CD1c-positive myeloid dendritic cell (primary cell): ENCODE data around the gene UCP3.

ENCODE experiments used
- DNase-seq: peaks from one replicate; pipeline ENCODE4 v3.0.0-alpha.2; 2016; ENCODE audit errors: extremely low spot score

The UCP3 gene

DNA sequence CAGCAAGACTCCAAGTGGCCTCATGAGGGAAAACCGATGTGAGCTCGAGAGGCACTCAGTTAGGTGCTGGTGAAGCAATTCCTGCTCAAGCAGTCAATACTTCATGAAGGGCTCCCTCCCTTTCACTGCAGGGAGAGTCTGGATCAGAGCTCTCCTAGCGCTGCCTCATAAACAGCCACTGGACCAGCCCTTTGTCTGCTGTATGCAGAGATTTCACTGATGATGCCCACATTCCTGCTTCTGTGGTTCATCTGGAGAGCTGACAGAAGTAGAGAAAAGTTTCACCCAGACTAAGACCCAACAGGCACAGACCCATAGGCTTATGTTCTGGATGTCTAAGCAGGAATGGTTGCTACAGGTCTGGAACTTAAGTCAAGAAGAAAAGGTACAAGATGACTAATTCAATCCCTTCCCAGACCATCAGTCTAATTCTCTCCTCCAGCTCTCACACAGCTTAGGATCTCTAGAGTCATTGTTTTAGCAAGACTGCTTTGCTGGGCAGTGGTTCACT lies 30.3 kb downstream of the UCP3 start:
- DNase-seq = no peak

DNA sequence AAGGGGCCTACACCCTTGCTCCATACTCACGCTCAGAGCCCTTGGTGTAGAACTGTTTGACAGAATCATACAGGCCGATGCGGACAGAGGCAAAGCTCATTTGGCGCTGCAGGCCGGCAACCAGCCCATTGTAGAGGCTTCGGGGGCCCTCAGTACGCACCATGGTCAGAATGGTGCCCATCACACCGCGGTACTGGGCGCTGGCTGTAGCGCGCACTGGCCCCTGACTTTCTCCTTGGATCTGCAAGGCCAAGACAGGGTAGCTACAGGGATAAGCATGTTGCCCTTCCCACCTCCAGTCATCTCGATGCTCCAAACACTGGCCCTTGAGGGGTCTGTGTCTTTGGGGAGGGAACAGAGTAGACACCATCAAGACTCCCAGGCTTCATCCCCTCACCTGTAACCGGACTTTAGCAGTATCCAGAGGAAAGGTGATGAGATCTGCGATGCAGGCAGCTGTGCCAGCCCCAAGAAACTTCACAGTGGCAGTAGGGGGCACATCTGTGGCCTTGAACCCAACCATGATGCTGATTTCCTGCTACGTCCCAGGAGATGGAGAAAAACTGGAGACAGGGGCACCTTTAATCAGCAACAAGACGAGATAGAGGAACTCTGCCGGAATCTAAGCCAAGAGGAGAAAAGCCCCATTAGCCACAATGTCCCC lies 30.9 kb downstream of the UCP3 start:
- DNase-seq = no peak

DNA sequence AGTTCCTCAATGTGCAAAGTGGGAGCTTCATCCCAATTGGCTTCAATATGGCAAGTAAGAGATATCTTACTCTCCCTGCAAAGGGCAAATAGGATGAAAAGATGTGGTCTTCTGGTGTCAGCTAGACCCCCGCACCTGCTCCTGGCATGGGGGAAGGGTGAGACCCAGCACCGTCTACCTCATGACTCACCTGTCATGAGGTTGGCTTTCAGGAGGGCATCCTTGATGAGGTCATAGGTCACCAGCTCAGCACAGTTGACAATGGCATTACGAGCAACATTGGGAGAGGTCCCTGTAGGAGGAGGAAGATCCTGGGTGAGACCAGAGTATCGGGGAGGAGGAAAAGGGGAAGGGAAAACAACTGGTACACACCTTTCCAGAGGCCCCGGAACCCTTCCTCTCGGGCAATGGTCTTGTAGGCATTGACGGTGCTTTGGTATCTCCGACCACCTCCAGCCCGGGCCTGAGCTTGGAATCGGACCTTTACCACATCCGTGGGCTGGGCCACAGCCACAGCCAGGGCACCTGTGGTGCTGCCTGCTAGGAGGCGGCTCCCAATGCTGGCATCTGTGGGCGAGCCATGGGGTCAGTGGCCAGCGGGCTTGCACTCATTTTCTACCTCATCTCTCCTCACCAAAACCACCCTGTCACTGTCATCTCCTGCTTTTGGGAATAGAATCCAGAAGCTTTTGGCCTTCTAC lies 32.3 kb downstream of the UCP3 start:
- no peak for DNase-seq

DNA sequence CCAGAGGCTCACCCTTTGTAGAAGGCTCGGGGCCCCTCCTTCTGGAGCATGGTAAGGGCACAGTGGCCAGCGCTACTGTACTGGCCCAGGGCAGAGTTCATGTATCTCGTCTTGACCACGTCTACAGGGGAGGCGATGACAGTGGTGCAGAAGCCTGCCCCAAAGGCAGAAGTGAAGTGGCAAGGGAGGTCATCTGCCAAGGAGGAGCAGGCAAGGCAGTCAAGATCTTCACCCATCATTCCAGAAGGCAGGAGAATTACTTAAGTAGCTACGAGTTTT lies 33.5 kb downstream of the UCP3 start:
- no peak for DNase-seq

DNA sequence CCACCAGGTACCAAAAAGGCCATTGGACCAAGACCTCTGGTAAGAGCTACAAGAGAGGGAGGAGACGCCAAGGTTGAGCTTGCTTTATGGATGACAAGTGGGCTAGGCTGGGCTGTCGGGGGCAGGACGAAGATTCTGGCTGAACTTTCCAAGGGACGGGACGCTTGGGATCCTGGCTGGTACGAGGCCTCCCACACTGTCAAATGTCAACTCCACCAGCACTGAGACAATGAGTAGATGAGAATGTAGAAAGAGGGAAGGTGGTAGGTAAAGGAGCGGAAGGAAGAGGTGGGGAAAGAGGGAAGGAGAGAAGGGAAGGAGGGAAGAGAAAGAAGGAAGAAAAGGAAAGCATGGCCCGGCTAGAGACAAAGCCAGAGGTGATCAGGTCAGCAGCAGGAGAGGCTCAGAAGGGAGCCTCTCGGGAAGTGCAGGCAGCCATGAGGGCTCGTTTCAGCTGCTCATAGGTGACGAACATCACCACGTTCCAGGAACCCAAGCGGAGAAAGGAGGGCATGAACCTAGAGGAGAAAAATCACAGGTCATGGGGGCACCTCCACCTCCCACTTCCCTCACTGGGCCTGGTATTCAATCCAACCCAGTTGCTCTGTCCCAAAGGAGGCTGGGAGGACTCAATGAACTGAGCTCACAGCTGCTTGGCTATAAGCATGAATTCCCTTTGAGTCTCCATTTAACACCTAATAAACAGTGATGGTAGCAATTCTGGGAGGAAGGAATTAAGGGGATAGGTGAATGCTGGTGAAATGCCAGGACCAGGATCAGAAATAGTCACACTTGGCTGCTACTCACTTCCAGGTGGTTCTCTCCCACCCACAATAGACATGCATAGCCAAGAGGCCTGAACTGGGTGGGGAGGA lies 34.0 kb downstream of the UCP3 start:
- DNase-seq = no peak

DNA sequence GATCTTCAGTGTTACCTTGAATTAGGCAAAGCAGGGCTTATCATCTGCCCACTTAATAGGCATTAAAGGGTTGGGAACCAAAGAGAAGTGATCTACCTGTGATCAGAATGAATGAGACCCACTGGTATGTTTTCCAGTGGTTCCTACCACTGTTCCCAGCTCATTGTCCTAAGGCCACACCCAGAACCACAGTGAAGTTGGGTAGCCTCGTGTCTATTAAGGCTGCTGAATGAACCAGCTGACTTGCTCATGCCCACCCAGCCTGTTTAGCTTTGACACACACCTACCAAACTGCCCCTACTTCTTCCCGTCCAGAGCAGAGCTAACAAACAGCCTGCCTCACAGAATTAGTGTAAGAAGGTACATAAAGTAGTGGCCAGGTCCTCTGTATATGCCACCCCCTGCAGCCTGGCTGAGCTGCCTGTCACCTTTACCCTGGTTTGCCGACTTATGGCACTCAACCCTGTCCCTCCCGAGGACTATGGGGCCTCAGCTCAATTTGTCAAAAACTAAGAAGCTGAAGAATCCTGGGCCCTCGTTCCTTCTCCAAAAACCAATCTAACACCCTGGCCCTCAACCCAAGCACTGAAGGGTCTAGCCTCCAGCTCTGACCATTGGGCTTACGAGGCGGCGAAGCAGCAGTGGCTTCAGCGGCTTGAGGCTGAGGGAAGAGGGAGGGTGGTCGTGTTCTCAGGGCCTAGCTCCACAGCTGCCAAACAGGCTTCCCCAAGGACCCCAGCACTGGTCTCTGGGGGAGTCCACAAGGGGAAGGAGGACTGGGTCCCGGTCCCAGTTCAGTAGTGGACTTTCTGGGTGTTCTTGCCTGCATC lies 36.0 kb downstream of the UCP3 start:
- no peak for DNase-seq

DNA sequence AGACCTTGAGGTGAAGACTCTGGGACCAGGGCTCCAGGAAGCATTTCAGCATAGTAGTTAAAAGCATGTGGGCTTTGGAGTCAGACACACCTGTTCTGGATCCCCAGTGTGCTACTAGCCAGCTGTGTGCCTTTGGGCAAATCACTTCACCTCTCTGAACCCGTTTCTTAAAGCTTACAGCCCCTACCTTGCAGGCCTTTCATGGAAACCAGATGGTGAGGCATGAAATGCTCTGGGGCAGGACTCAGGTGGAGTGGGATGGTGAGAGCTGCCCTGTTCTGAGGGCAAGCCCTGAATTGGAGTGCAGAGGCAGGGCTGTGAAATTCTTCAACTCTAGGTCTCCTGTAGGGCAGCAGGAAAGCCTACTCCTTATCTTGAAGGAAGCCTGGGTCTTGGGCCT lies 36.7 kb downstream of the UCP3 start:
- DNase-seq = no peak

DNA sequence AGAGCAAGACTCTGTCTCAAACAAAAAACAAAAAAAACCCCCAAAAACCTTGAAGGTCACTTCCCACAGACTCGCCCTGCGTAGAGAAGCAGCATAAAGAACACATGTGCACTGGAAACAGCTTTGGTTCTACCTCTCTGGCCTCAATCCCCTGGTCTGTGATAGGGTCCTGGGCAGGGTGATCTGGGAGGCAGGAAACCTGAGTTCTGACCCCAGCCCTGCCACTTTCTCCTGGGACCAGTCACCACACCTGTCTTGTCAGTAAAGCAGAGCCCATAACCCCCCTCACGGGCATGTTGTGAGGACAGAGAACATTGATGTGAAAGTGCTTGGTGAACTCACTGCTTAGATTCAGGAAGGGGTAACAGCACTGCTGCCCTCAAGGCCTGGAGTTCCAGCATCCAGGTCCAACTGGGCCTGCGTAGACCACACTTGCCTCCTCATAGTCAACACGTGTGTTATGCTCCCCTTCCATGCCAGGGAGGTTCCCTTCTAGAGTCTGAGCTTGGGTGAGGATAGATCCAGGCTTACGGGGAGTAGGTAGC lies 37.6 kb downstream of the UCP3 start:
- DNase-seq = no peak

DNA sequence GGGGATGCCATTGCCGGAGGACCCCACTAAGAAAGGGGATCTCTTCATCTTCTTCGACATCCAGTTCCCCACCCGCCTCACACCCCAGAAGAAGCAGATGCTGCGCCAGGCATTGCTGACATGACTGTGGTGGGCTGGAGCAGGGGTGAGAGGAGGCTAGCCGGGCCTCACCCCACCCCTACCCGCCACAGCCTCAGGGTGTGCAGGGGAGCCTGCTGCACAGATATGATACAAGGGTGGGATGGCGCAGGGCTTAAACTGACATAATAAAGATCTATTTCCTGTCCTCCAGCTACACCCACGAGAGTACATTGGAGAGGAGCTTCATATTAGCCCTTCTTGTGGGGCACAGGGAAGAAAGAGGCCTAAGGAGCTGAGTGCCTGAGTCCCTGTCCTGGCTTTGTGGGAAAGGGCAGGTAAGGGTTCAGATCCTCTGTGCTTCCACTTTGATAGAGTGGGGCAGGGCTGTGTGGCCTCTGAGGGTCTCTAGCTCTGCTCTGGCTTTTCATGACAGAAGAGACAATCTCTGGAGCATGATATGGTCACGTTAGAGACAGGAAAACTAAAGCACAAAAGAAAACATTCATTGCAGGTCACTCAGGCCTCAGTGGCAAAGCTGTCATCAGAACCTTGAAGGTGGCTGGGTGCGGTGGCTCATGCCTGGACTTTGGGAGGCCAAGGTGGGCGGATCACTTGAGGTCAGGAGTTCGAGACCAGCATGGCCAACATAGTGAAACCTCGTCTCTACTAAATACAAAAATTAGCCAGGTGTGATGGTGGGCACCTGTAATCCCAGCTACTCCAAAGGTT lies 38.7 kb downstream of the UCP3 start:
- DNase-seq = no peak

DNA sequence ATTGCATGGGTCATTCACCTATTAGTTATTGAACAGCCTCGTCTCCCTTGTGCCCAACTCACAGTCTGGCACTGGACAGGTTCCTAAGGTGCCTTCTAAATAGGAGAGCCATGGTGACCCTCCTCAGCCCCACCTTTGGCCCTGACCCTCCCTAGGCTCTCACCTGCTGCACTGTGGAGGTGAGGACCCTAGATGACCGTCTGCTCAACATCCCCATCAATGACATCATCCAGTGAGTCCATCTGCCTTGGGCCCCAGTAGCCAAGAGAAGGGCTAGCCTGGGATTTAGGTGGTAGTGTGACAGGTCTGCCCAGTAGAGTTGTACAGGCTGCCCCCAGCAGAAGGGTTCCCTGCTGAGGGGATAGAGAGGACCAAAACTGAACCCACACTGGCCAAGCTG lies 39.8 kb downstream of the UCP3 start:
- no peak for DNase-seq

DNA sequence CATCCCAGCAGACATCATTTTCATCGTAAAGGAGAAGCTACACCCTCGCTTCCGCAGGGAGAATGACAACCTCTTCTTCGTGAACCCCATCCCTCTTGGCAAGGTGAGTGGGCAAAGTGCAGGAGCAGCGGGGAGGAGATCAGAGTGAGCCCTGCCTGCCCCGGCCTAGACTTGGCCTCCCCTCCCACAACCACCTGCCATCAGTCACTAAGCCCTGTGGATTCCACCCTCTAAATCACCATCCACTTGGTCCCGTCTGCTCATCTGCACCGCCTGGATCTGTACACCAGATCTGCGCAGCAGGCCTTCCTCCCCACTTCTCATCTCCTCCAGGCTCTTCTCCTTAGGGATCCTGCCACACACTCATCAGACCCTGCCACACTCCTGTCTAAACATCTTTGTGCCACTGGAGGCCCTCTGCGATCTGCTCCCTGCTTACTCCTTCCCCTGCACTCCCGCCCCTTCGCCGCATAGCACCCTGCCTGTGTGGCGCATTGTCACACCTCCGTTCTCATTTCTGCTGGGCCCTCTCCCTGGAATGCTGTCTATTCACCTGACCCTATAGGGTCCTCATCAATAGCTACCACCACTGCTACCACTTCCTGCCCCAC lies 40.4 kb downstream of the UCP3 start:
- DNase-seq = no peak

DNA sequence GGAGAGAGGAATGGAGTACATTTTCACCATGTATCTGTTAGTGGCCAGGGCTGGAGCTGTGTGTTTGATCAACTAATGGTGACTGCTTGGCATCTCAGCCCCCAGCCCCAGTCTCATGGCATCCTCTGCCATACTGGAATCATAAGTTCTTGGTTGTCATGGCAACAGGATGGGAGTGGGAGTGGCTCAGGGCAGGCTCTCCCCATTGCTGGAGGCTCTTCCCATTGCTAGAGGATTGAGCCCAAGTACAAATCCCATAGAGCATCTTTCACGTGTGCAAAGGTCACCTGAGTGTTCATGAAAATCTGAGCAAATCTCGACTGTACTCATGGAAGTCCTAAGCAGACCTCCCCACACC lies 43.1 kb downstream of the UCP3 start:
- no peak for DNase-seq

DNA sequence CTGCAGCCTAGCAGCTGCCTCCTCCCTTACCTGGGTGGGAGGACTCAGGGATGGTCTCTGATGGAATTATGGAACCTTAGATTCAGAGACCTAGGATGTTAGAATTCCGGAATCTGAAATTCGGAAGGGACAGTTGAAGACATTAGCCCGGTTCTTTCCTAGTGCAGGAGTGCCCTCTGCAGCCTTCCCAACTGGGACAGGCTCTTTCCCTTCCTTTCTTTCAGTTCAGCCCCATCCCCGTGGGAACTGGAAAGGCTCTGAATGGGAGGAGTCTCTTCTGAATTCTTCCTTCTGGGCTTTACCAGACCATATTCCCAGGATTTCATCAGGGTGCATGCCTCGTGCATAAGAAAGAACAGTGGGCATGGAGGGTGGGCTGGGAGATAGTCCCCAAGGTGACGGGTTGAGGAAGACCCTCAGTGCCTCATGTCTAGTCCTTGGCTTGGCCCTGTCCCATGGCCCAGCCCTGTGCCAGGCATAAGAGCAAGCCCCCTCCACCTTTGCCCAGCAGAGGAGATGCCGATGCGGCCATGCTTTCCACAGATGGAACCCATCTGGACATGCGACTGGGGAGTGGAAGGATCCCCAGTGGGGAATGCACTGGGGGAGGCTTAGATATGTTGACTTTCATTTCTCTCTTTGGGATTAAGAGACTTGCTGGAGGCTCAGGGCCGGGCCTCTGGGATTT lies 43.7 kb downstream of the UCP3 start:
- DNase-seq = no peak

DNA sequence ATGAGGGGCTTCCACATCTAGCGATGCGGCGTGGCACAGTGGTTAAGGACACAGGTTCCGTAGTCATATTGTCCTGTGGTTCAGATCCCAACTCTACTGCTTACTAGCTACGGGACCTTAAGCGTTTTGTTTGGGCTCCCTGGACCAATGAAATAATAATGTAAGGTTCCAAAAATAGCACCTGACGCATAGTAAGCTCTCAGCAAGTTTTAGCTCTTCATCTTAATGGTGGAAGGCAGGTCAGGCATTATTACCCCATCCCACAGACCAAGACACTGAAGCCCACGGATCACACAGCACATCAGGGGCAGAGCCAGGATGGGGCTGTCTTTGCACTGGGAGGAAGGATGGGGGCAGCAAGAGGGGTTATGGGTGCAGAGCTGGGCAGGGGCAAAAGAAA lies 45.0 kb downstream of the UCP3 start:
- DNase-seq = no peak

DNA sequence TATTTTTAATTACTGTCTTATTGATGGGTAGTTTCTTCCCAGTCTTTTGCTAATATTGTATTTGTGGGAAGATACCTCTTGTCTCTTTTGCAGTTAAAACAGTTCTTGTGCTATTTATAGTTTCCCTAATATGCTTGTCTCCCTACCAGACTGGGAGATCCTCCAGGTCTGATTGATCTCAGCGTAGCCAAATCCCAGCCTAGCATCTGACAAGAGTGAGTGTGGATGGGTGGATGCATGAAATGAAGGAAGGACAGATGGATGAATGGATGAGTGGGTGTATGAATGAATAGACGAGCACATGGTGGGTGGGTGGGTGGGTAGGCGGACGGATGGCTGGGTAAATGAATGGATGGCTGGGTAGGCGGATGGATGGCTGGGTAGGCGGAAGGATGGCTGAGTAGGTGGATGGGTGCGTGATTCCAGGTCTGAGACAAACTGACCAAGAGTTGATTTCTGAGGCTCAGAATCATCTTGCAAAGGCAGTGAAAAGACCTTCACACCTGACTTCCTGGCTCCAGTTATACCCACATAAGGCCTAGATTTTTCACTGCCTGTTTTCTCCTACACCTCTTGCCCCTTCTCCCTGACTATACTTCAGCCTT lies 46.7 kb downstream of the UCP3 start:
- no peak for DNase-seq

DNA sequence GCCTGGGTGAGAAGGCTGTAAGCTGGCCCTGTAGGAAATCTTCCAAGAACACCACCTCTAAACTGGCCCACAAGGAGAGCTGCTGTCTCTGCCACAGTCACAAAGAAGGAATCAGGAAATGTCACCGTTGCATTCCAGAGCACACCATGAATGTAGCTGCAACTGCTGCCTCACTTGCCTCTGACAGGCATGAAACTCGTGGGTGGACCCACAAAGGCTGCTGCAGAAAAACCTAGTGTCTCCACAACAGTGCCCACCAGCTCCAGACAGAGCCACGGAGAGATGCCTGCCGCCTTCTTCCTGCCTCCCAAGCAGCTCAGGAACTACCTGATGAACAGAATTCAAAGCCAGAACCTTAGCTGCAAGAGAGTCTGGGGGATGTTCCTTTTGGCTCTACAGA lies 47.6 kb downstream of the UCP3 start:
- no peak for DNase-seq

DNA sequence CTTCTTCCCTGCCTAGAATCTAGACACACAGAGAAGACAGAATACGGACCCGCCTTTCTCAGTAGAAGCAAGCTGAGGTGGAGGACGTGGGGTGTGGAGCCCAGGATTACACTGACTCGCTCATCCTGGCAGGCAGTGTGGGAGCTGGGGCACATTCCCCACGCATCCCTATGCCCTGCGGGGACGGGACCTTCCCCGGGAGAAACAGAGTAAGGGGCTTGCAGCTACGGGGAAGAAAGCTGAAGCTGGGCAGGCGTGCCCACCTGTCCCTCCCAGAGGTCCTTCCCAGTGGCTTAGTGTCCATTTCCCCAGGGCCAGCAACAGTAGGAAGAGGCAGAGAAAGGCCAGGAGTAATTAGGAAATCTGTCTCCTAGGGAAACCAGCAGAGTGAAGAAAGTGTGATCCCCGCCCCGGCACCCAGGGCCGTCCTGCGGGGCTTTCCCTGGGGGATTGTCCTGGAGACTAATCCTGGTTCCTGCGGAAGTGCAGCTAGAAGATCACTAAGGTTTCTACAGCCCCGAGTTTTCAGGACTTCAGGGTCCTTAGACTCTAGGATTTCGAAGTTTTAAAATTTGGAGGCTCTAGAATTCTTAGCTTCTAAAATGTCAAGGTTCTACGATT lies 50.3 kb downstream of the UCP3 start:
- no peak for DNase-seq

DNA sequence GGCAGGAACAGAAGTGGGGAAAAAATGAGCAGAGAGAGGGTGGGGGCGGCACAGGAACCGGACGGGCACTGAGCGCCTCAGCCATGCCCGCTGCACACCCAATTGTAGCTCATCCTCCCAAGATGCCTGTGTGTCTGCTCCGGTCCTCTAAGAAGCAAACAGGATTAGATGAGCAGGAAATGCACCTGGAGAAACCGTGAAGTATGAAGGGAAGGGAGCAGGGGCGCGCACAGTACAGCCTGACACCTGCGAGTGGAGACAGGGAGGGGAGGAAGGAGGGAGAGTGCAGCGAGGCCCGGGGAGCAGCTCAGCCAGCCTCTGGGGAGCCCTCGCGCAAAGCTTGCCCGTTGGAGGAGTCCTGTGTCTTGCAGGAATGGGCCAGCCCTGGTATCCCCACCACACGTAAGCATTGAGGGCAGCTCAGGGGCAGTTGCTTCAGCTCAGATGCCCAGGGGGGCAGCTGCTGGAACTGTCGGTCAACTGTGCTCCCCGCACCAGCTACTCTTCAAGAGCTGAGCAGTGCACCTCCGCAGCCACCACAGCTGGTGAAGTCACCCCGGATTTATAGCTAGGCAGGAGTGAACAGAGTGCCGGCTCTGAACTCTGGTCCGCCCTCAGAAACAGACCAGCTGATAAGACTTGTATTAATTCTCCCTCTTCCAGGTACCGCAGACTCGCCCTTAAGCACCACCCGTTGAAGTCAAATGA lies 51.1 kb downstream of the UCP3 start:
- DNase-seq = no peak
